CD4-positive, alpha-beta T cell (primary cell): ENCODE data around the gene C11orf52. TPM values are rescaled to one million over a fixed set of nuclear protein-coding genes. Genes with fewer than 3 reads are reported as not detected.

Source experiments
- ATAC-seq: fragments of 200-7000 bp; cut with Tn5 transposase; one replicate; pipeline ENCODE4 v1.10.0; 2022; ENCODE audit warnings: mild to moderate bottlenecking; ENCODE audit not compliant: poor library complexity
- CTCF ChIA-PET: fragments of 350-600 bp; sonication (Branson Sonifier 250); formaldehyde crosslinking; loops from one replicate; lab custom pipeline; 2021; ENCODE audit warnings: antibody characterized with exemption, inconsistent platforms; lab: Charles Lee
- POLR2A ChIA-PET: fragments of 350-600 bp; sonication (Branson Sonifier 250); formaldehyde crosslinking; loops from one replicate; lab custom pipeline; 2021; ENCODE audit warnings: antibody characterized with exemption, inconsistent platforms; lab: Charles Lee
- DNase-seq, 14 experiments: peaks; one replicate each; pipeline ENCODE4 v3.0.0-alpha.2; 2013 to 2020; ENCODE audit warnings: mixed read lengths in 2 of 14
- H3K27ac ChIP-seq, 2 donors: one replicate each; pipeline versions ENCODE4 v1.5.1 to v1.7.0; 2013; ENCODE audit warnings: low read length in 2 of 2, low read depth in 1 of 2, mild to moderate bottlenecking in 1 of 2
- H3K27me3 ChIP-seq, 2 experiments: 1 replicate in 1 of 2; 2 replicates in 1 of 2; pipeline versions ENCODE4 v1.6.1 to v1.7.0; 2013; ENCODE audit warnings: low read length in 2 of 2, control low read depth in 1 of 2, mild to moderate bottlenecking in 1 of 2, moderate library complexity in 1 of 2; ENCODE audit not compliant: insufficient read depth in 2 of 2, control insufficient read depth in 1 of 2
- H3K36me3 ChIP-seq: one replicate; pipeline ENCODE4 v1.6.1; 2013; ENCODE audit warnings: low read length, control low read depth; ENCODE audit not compliant: insufficient read depth
- H3K4me1 ChIP-seq: one replicate; pipeline ENCODE4 v1.6.1; 2013; ENCODE audit warnings: low read length, control low read depth; ENCODE audit not compliant: insufficient read depth
- H3K4me3 ChIP-seq: one replicate; pipeline ENCODE4 v1.5.1; 2013; ENCODE audit warnings: mild to moderate bottlenecking, low read length, moderate library complexity
- H3K9me3 ChIP-seq, 2 experiments: 1 replicate in 1 of 2; 2 replicates in 1 of 2; pipeline versions ENCODE4 v1.6.1 to v1.7.0; 2013; ENCODE audit warnings: low read length in 2 of 2, mild to moderate bottlenecking in 2 of 2, control low read depth in 1 of 2, moderate library complexity in 1 of 2; ENCODE audit not compliant: control insufficient read depth in 1 of 2, insufficient read depth in 1 of 2
- H3K27ac Mint-ChIP-seq: one replicate; pipeline ENCODE4 v1.8.0; 2020; ENCODE audit warnings: mixed read lengths
- H3K27me3 Mint-ChIP-seq: one replicate; pipeline ENCODE4 v1.8.0; 2021; ENCODE audit warnings: mixed read lengths
- H3K36me3 Mint-ChIP-seq: one replicate; pipeline ENCODE4 v1.8.0; 2021; ENCODE audit warnings: low read depth, mixed read lengths
- H3K4me1 Mint-ChIP-seq: one replicate; pipeline ENCODE4 v1.8.0; 2021; ENCODE audit warnings: low read depth, mixed read lengths
- H3K4me3 Mint-ChIP-seq: one replicate; pipeline ENCODE4 v1.8.0; 2020; ENCODE audit warnings: mild to moderate bottlenecking, mixed read lengths
- H3K9me3 Mint-ChIP-seq: one replicate; pipeline ENCODE4 v1.8.0; 2020; ENCODE audit warnings: mixed read lengths
- CTCF ChIP-seq: fragments of 200-600 bp; IDR thresholded peaks from one replicate; pipeline ENCODE4 v1.8.0; 2022; ENCODE audit warnings: antibody characterized with exemption, mild to moderate bottlenecking
- intact Hi-C, 2 experiments: fragments of 100-400 bp; cut with DNase I in 1 of 2; cut with micrococcal nuclease in 1 of 2; formaldehyde crosslinking; loops; one replicate each; pipeline versions ENCODE4 v1.15.1 to v1.9.0; 2023 to 2025; cut with DNase I, micrococcal nuclease
- total RNA-seq, 174 experiments: library from RNA in 2 of 174; stranded (reverse) in 2 of 174; gene quantifications; one replicate each; pipeline ENCODE4 v1.2.3 and lab custom pipeline; 2021 to 2026

Gene C11orf52
- total RNA-seq, 2 experiments from 2014 or later = not detected

GRCh38 chr11:111946499-111946898 is 27.8 kb downstream of the C11orf52 start:
- POLR2A ChIA-PET = no interaction called here
- no peaks in the 10 kb centered on the region for H3K9me3 Mint-ChIP-seq
- H3K4me3 Mint-ChIP-seq = no peak overlapping the region
- ATAC-seq (no peak), DNase-seq (no peak)
- Histone ChIP-seq H3K27me3 (no peaks in the 10 kb centered on the region), H3K36me3 (no peaks in the 10 kb centered on the region), H3K27ac (no peak overlapping the region), H3K4me3 (no peak overlapping the region), H3K4me1 (peaks cover 5% of the 10 kb centered on the region), H3K9me3 (no peaks in the 10 kb centered on the region)
- H3K27ac Mint-ChIP-seq = no peak overlapping the region
- TF ChIP-seq CTCF = no peak
- H3K27me3 Mint-ChIP-seq = peaks cover 4% of the 10 kb centered on the region
- H3K36me3 Mint-ChIP-seq = no peaks in the 10 kb centered on the region
- peaks cover 5% of the 10 kb centered on the region for H3K4me1 Mint-ChIP-seq
- intact Hi-C loops = no loop called here
- CTCF ChIA-PET = no interaction called here

GRCh38 chr11:111947143-111947542 is 28.4 kb downstream of the C11orf52 start:
- Histone ChIP-seq H3K4me1 (peaks cover 5% of the 10 kb centered on the region), H3K4me3 (no peak overlapping the region), H3K27me3 (no peaks in the 10 kb centered on the region), H3K36me3 (no peaks in the 10 kb centered on the region), H3K9me3 (no peaks in the 10 kb centered on the region), H3K27ac (no peak overlapping the region)
- POLR2A ChIA-PET = no interaction called here
- H3K27ac Mint-ChIP-seq = no peak overlapping the region
- CTCF ChIA-PET = no interaction called here
- no peak overlapping the region for H3K4me3 Mint-ChIP-seq
- H3K9me3 Mint-ChIP-seq = no peaks in the 10 kb centered on the region
- peaks cover 5% of the 10 kb centered on the region for H3K4me1 Mint-ChIP-seq
- no peak for ATAC-seq
- intact Hi-C loops = no loop called here
- peaks cover 4% of the 10 kb centered on the region for H3K27me3 Mint-ChIP-seq
- H3K36me3 Mint-ChIP-seq = no peaks in the 10 kb centered on the region
- no peak for TF ChIP-seq CTCF
- DNase-seq = no peak

- no peaks in the 10 kb centered on the region for H3K9me3 ChIP-seq
- no peak overlapping the region for H3K4me3 ChIP-seq
- no peaks in the 10 kb centered on the region for H3K4me1 ChIP-seq
- H3K36me3 ChIP-seq = no peaks in the 10 kb centered on the region
- peaks cover 4% of the 10 kb centered on the region for H3K27me3 Mint-ChIP-seq
- no peak overlapping the region for H3K27ac ChIP-seq
- no peak for TF ChIP-seq CTCF
- no peak for DNase-seq
- no peak overlapping the region for H3K4me3 Mint-ChIP-seq
- H3K27ac Mint-ChIP-seq = no peak overlapping the region
- no peaks in the 10 kb centered on the region for H3K4me1 Mint-ChIP-seq
- no peaks in the 10 kb centered on the region for H3K36me3 Mint-ChIP-seq
- CTCF ChIA-PET = interaction anchor here (1.0 to 1.5 kb wide), 2 partner anchors 11 to 18 kb away, joined by 3 read pairs; no protein-coding TSS in a partner anchor
- H3K27me3 ChIP-seq = no peaks in the 10 kb centered on the region
- POLR2A ChIA-PET = no interaction called here
- ATAC-seq = no peak
- intact Hi-C loops = no loop called here
- H3K9me3 Mint-ChIP-seq = no peaks in the 10 kb centered on the region
Measured at GRCh38 chr11:111949519-111950426, 31.1 kb downstream of the C11orf52 start.
